Stomach (tissue), 4 donors: Measurements from ENCODE around the gene SLC38A10.

Experiments
- CTCF ChIP-seq, 7 experiments: fragments of 450-650 bp in 4 of 7; fragments of 200-600 bp in 3 of 7; sonication (generic) in 3 of 7; IDR thresholded peaks; one replicate each; pipeline ENCODE4 v1.5.1; 2016 to 2019; ENCODE audit warnings: antibody characterized with exemption in 7 of 7, control low read depth in 2 of 7, mild to moderate bottlenecking in 1 of 7
- EP300 ChIP-seq: sonication (generic); formaldehyde crosslinking; IDR thresholded peaks from one replicate; pipeline ENCODE4 v1.6.1; 2017; ENCODE audit warnings: antibody characterized with exemption
- POLR2AphosphoS5 ChIP-seq, 3 donors: sonication (generic); formaldehyde crosslinking; IDR thresholded peaks; one replicate each; pipeline ENCODE4 v1.6.1; 2016; ENCODE audit warnings: antibody characterized with exemption in 3 of 3

DNA sequence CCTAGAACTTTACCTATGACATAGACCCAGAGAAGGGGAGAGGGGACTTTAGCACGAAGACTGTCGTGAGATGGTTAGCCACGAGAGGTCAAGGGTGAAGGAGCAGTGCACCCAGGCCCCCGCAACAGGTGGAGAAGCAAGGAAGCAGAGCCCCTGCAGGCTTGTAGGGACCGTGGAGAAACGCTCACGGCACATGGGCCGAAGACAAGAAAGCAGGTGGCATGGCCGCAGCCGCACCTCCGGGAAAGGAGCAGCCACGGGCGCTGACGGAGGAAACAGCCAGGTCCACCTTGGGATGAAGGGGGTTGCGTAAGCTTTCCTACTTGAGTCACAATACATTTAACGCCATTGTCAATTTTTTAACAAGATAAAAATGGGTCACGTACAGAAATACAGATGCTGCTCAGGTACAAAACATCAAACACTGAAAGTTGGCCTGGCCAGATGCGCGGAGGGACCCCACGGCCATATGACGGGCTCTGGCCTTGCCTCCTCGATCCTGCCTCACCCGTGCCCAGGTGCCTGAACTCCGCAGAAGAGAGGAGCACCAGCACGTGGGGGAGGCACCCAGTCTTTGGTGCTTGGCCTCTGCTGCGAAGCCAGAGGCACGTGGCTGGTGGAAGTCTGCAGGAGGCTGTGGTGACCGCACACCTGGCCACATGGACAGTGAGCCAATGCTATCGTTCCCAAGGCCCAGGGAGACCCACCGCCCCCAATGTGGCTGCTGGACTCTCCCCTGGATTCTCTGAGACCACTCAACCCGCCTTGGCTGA lies 21.2 kb downstream of the SLC38A10 start:
- TF ChIP-seq POLR2AphosphoS5 (IDR thresholded peaks at IDR 0.05) (no peak), CTCF (IDR thresholded peaks at IDR 0.05) (no peak), EP300 (no peak)
